Kasumi-1 (cell line): ENCODE measurements around the gene WDR7.

ENCODE experiments used
- DNase-seq, 2 experiments: peaks; one replicate each; lab custom pipeline; 2025; lab: John Stamatoyannopoulos, UW

WDR7 gene

GRCh38 chr18:57043241-57043640, 392.1 kb downstream of the WDR7 start:
- no peak for DNase-seq

- DNase-seq: no peak
Measured at GRCh38 chr18:57048351-57048750, 397.2 kb downstream of the WDR7 start.

DNA sequence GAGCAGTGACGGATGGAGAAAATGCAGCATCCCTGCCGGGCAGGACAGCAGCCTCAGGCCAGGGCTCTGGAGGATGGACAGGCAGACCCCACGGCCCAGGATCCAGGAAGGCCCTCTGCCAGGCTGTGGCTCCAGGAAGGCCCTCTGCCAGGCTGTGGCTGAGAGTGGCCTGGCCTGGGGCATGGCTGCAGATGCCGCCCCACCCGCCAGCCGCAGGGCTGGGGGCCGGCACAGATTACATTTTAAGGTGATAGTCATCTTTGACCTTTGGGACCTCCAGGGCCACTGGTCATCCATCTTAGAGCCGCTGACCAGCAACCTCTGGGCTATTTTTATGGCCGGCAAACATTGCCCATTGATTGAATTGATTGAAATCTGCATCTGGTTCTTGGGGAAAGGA, 397.7 kb downstream of the WDR7 start:
- DNase-seq: no peak

DNA sequence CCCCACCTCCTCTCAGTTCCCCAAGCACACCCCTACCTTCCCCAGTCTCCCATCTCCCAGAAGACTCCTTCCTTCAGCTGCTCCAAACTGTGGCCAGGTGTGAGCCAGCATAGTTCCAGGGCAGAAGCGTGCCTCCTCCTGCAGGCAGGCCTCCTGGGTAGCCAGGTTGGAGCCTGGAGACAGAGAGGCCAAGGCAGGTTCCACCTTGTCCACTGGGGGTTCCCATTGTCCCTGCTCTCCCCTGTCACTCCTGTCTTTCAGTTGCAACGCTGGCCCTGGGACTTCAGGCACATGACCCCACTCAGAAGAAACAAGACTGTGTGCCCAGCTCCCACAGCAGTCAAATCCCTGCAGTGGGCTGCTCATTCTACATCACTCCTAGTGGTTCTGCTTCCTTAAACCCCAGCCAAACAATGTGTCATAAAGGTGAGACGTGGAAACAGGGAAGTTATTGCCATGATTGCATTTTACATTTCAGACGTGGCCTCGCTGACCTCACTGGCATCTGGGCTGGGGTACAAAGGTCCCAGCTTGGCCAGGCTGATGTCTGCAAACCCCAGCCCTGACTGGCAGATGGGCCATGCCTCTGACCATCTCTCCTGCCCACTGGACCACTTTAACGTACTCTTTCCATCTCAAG, 399.3 kb downstream of the WDR7 start:
- no peak for DNase-seq

GRCh38 chr18:57051021-57051656, 400.0 kb downstream of the WDR7 start:
- no peak for DNase-seq

DNA sequence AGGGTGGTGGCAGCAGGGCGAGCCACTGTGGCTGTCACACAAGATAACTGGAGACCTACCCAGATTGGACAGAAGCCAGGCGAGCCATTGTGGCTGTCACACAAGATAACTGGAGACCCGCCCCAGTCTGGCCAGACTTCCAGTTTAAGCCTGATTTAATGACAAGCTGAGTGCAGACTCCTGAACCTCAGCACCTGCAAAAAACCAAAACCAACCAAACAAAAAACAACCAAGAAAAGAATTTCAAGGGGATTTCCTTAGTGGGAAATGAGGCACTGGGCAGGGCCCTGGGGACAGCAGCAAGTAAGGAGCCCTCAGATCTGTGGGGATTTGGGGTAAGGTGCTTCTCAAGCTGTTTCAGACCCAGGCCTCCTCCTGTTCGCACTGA, 400.5 kb downstream of the WDR7 start:
- no peak for DNase-seq

DNA sequence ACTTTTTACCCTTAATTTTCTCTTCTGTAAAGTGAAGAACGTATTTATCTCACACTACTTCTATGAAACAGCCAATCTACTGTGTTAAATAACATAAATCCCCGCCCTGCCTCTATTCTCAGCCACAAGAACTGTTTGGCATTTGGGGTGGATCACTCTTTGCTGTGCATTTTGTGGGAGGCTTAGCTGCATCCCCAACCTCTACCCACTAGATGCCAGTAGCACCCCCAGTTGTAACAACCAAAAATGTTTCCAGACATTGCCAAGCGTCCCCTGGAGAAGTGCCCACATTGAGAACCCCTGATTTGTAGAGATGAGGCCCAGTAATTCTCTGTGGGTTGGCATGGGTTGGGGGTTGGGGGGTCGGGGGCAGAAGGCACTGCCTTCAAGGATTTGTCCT, 401.0 kb downstream of the WDR7 start:
- DNase-seq: no peak

DNA sequence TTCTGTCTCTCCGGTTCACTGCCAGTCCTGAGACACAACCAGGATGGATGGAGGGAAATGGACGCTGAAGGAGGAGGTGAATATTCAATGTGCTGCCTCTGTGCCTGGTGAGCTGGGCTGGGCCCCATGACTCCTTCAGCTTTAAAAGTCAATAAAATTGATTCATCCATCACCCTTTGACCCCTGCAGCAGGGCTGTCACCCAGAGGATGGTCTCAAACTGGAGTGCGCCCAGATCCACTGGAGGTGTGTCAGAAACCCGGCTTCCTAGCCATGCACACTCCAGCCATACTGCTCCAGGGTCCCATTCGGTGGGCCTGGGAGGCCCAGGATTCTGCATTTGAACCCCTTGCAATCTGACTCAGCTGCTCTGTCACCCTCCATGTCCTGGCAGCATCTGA, 401.6 kb downstream of the WDR7 start:
- no peak for DNase-seq

GRCh38 chr18:57054891-57055290, 403.7 kb downstream of the WDR7 start:
- no peak for DNase-seq

- no peak for DNase-seq
Measured at GRCh38 chr18:57057890-57058289, 406.7 kb downstream of the WDR7 start.

DNA sequence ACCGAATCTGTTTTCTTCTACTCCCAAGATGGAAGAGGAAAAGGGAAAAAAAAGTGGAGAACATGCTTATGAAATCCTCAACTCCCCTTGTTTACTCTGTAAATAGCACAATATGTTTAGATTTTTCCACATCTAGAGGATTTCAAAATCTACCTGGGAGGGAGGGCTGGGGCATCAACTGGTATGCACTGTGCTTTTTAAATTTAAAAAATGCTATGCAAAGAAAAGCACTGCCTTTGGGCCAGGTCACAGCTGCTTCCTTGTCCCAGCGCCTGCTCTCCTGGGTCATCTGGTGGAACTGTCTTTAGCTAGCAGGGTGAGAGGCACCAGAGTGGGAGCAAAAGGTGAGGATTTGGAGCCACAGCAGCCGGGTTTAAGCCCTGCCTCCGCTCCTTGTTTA, 407.6 kb downstream of the WDR7 start:
- DNase-seq: no peak

GRCh38 chr18:57059366-57059765, 408.2 kb downstream of the WDR7 start:
- DNase-seq: no peak

DNA sequence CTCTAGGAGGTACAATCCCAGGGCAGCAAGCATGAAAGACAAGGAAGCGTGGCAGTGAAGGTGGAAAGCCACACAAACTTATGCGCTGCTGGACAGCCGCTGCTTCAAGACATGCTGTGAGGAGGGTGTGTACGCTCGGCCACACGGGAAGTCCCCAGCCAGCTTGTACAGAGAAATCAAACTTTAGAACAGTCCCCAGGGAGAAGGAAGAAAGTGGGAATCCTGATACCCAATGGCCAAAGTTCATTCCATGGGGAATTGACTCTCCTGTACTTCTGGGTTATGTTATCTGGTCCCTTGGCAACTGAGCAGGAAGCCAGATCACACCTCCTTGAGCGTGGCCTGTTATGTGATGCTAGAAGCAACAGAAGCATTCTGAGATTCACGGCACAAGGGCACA, 409.7 kb downstream of the WDR7 start:
- no peak for DNase-seq

DNA sequence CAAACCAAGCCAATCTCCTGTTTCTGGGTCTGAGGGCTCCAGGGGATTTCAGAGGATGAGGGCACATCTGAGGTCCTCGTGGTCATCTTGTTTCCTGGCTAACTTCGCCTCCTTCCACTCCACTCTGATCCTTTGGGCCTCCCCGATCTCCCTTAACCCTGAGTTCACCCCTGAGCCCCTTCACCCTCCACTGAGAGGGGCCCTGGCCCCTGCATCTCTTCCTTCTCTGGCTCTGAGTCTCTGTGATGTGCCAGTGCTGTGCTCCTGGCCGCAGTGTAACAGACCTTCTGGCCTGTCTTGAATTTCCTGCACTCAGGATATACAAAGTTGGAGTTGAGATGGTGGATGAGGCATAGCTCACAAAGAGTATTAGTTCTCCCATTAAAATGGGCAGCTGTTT, 411.0 kb downstream of the WDR7 start:
- no peak for DNase-seq

DNA sequence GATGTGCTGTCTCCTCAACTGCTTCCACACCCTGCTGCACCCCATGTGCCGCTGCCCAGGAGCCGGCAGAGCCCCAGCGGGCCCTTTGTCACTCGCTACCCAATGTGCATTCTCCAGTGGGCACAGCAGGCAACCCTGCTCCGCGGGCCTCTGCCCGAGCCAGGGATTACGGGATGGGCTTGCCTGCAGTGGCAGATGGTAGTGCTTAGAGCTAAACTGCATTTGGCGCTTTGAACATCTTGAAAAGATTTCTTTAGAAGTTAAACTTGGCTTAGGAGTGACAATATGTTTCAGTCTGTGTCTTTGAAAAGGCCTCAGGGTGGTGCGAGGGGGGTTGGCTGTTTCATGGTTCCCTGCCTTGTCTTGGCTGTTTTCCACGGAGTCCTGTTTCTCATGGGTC, 411.7 kb downstream of the WDR7 start:
- no peak for DNase-seq

- no peak for DNase-seq
Measured at GRCh38 chr18:57063601-57064103, 412.5 kb downstream of the WDR7 start.

GRCh38 chr18:57073501-57074187, 422.5 kb downstream of the WDR7 start:
- peak; percentile 34 for DNase-seq

- DNase-seq: no peak
Measured at GRCh38 chr18:57075716-57076400, 424.7 kb downstream of the WDR7 start.

DNA sequence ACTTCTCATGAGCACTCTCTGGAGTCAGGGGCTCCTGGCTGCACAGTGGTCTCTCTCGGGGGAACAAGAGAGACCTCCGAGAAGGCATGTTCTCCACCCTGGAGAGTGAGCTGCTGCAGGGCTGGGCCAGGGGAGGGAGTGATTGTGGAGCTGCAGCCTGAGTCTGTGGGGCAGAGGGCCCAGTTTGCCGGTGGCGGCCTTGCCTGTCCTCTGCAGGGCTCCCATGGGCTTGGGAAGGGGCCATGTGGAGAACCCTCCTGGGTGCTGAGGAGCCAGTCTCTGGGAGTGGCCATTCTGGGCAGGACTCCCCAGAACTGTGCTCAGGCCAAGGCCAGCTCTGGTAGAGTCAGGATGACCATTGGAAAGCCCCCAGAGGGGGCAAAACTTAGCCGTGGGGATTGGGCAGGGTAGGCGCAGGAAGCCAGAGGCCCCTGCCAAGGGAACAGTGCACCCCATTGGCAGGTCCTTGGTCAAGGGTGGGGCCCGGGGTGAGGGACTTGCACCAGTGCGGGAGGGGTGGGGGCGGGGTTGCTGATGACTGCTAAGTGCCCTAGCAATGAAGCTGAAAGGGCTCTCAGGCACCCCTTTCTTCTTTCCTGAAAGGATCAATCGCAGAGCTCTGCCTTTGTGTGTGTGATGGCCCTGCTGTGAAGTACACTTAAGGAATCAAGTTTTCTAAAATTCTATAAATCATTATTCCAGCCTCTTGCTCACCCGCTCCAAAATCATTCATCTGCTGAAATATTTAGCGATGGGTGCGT, 426.0 kb downstream of the WDR7 start:
- no peak for DNase-seq

GRCh38 chr18:57077786-57078552, 426.8 kb downstream of the WDR7 start:
- DNase-seq: peak; percentile 62 to 76

- no peak for DNase-seq
Measured at GRCh38 chr18:57078614-57079013, 427.5 kb downstream of the WDR7 start.
